GM12878 (cell line): Measurements from ENCODE around the gene HES2. TPM values are rescaled to one million over a fixed set of nuclear protein-coding genes. Genes with fewer than 3 reads are reported as not detected.

Experiments
- ATAC-seq: fragments of 200-7000 bp; cut with Tn5 transposase; 3 replicates; pipeline ENCODE4 v1.9.1; 2020; ENCODE audit warnings: mild to moderate bottlenecking, moderate library complexity
- Bru-seq: library from RNA; stranded (reverse); fragments of 400-500 nt; gene quantifications from one replicate; lab custom pipeline; 2021; lab: Mats Ljungman, UMichigan
- BruChase-seq, 2 experiments: library from RNA; stranded (reverse); fragments of 400-500 nt; gene quantifications; one replicate each; lab custom pipeline; 2021; lab: Mats Ljungman, UMichigan
- BruUV-seq: library from RNA; stranded (reverse); fragments of 400-500 nt; replicated peaks from 2 replicates; lab custom pipeline; 2021; lab: Mats Ljungman, UMichigan
- CTCF ChIA-PET: fragments of 300-600 bp; sonication (Branson Sonifier 250); formaldehyde crosslinking; extraction: SDS; loops from one replicate; lab custom pipeline; 2021; ENCODE audit warnings: inconsistent platforms; lab: Yijun Ruan, JAX
- POLR2A ChIA-PET: fragments of 350-600 bp; formaldehyde crosslinking; extraction: SDS; loops from one replicate; lab custom pipeline; 2021; ENCODE audit warnings: inconsistent platforms; lab: Charles Lee
- RAD21 ChIA-PET: fragments of 300-600 bp; sonication (Branson Sonifier 250); formaldehyde crosslinking; loops from one replicate; lab custom pipeline; 2023; ENCODE audit warnings: antibody characterized with exemption; ENCODE audit not compliant: unreplicated experiment; lab: Charles Lee
- SMC1A ChIA-PET: fragments of 300-600 bp; sonication (Branson Sonifier 250); formaldehyde crosslinking; loops from one replicate; lab custom pipeline; 2023; ENCODE audit not compliant: unreplicated experiment, uncharacterized antibody; lab: Charles Lee
- DNase-seq: peaks from one replicate; pipeline ENCODE4 v3.0.0-alpha.2; 2011; ENCODE audit warnings: low read depth, low spot score
- FAIRE-seq: peaks from 3 replicates; lab custom pipeline; 2011; peaks lifted over from hg19 to GRCh38; lab: Jason Lieb, UNC
- H2AFZ ChIP-seq: 2 replicates; pipeline ENCODE4 v1.6.0; 2011; ENCODE audit warnings: low read depth, low read length, control low read depth; ENCODE audit not compliant: control insufficient read depth
- H3K27ac ChIP-seq: 2 replicates; pipeline ENCODE4 v1.5.1; 2011; ENCODE audit warnings: control low read depth; ENCODE audit not compliant: control insufficient read depth, insufficient read depth
- H3K27me3 ChIP-seq, 2 experiments: replicated peaks in 1 of 2; 2 replicates each; pipeline versions ENCODE4 v1.6.0 to v1.6.1; 2011; ENCODE audit warnings: low read length in 1 of 2; ENCODE audit not compliant: control insufficient read depth in 2 of 2, insufficient read depth in 2 of 2
- H3K36me3 ChIP-seq, 2 experiments: 2 replicates each; pipeline ENCODE4 v1.5.1; 2011; ENCODE audit warnings: low read length in 1 of 2; ENCODE audit not compliant: control insufficient read depth in 2 of 2, insufficient read depth in 2 of 2
- H3K4me1 ChIP-seq: 2 replicates; pipeline ENCODE4 v1.6.1; 2011; ENCODE audit warnings: mild to moderate bottlenecking, low read length, moderate library complexity, mixed read lengths; ENCODE audit not compliant: control insufficient read depth, insufficient read depth
- H3K4me2 ChIP-seq: 2 replicates; pipeline ENCODE4 v1.6.0; 2011; ENCODE audit warnings: control low read depth; ENCODE audit not compliant: control insufficient read depth, insufficient read depth
- H3K4me3 ChIP-seq: fragments of 200-600 bp; sonication (generic); 2 replicates; pipeline ENCODE4 v1.5.1; 2016
- H3K79me2 ChIP-seq: 2 replicates; pipeline ENCODE4 v1.6.0; 2011; ENCODE audit warnings: low read length; ENCODE audit not compliant: control insufficient read depth, insufficient read depth
- H3K9ac ChIP-seq: 2 replicates; pipeline ENCODE4 v1.8.0; 2011; ENCODE audit warnings: low read length, control low read depth, mixed read lengths; ENCODE audit not compliant: control insufficient read depth, insufficient read depth
- H3K9me3 ChIP-seq: replicated peaks from 3 replicates; pipeline ENCODE4 v1.5.1; 2011; ENCODE audit warnings: mild to moderate bottlenecking, low read length; ENCODE audit not compliant: control insufficient read depth, insufficient read depth
- H4K20me1 ChIP-seq: 2 replicates; pipeline ENCODE4 v1.6.0; 2011; ENCODE audit not compliant: control insufficient read depth, insufficient read depth
- ESRRA ChIP-seq: IDR thresholded peaks from 2 replicates; pipeline ENCODE4 v1.6.1; 2012; ENCODE audit warnings: mild to moderate bottlenecking, low read length, improper control_type of control experiment
- FOS ChIP-seq: IDR thresholded peaks from 3 replicates; pipeline ENCODE4 v1.6.1; 2011; ENCODE audit warnings: borderline replicate concordance; ENCODE audit not compliant: insufficient read length; ENCODE audit errors: extremely low read depth
- FOXK2 ChIP-seq: fragments of 450-650 bp; IDR thresholded peaks from 2 replicates; pipeline ENCODE4 v1.6.1; 2017; ENCODE audit warnings: mild to moderate bottlenecking, moderate library complexity
- HDGF ChIP-seq: fragments of 450-650 bp; IDR thresholded peaks from 2 replicates; pipeline ENCODE4 v1.6.1; 2016; ENCODE audit warnings: antibody characterized with exemption
- RELB ChIP-seq: fragments of 450-650 bp; IDR thresholded peaks from 2 replicates; pipeline ENCODE4 v1.6.1; 2017; ENCODE audit warnings: low read depth, mild to moderate bottlenecking, moderate library complexity
- SUZ12 ChIP-seq: fragments of 200-600 bp; sonication (generic); IDR thresholded peaks from one replicate; pipeline ENCODE4 v1.6.1; 2018; ENCODE audit warnings: antibody characterized with exemption, mild to moderate bottlenecking; ENCODE audit not compliant: unreplicated experiment
- USF1 ChIP-seq: IDR thresholded peaks from 2 replicates; pipeline ENCODE4 v1.6.1; 2011; ENCODE audit warnings: borderline replicate concordance, low read depth, mild to moderate bottlenecking, moderate library complexity, mixed read lengths, low read length; ENCODE audit not compliant: insufficient read depth; ENCODE audit errors: extremely low read length
- whole genome bisulfite sequencing: methylation state at CpG from one replicate; pipeline ENCODE4 v1.1.6; 2016; ENCODE audit warnings: low lambda C conversion rate; ENCODE audit not compliant: insufficient replicate concordance, insufficient coverage; ENCODE audit errors: missing lambda C conversion rate; 5-methylcytosine and 5-hydroxymethylcytosine counted together
- in situ Hi-C: fragments of 300-500 bp; cut with MboI; formaldehyde crosslinking; loops from 9 replicates; pipeline ENCODE4 v1.14.3; 2018; ENCODE audit warnings: mixed read lengths
- intact Hi-C: fragments of 100-400 bp; cut with micrococcal nuclease; formaldehyde crosslinking; loops from one replicate; pipeline ENCODE4 v1.14.2; 2022; ENCODE audit not compliant: unreplicated experiment
- long read RNA-seq, 2 experiments: library from polyadenylated mRNA; unstranded; transcript quantifications; one replicate each; pipeline ENCODE4 v2.0.0, GENCODE V29; 2019 to 2020
- polyA minus RNA-seq, 3 experiments: library from RNA; depleted of rRNA, polyadenylated mRNA; stranded (reverse); fragments of >200 nt; gene quantifications; 2 replicates each; pipeline ENCODE4 v1.2.3, GENCODE V29; 2011
- polyA plus RNA-seq, 11 experiments: library from polyadenylated mRNA; depleted of rRNA in 4 of 11; unstranded in 6 of 11; stranded (reverse) in 5 of 11; fragments of >200 nt; fragmentation: Nextera tagmentation in 4 of 11; fragmentation: Illumina TruSeq in 1 of 11; extraction: Ambion mirVana in 4 of 11; extraction: Trizol in 1 of 11; gene quantifications; 1 replicate in 1 of 11; 2 replicates in 10 of 11; pipeline versions ENCODE4 v1.2.1 to v1.2.3, GENCODE V29; 2011 to 2016; ENCODE audit warnings: inconsistent platforms in 2 of 11, missing spikeins in 2 of 11, low read depth in 1 of 11
- total RNA-seq, 4 experiments: library from RNA; depleted of rRNA in 3 of 4; stranded (reverse); fragments of >200 nt in 3 of 4; fragmentation: Illumina TruSeq in 1 of 4; extraction: Trizol in 1 of 4; gene quantifications; 2 replicates each; pipeline versions ENCODE4 v1.2.1 to v1.2.3, GENCODE V29; 2013 to 2021
- TF ChIP-seq, protein P1 (sequence below): fragments of 450-650 bp; IDR thresholded peaks from 2 replicates; pipeline ENCODE4 v1.6.1; 2017; ENCODE audit warnings: mild to moderate bottlenecking

Gene HES2
- 0.38 and 0.49 TPM in 2 replicates for total RNA-seq (2013; cell fraction: nucleolus; rRNA removed)
- total RNA-seq (2014; rRNA removed) (0.16 and 0.28 TPM in 2 replicates), total RNA-seq (2014; rRNA removed; fragmentation: Illumina TruSeq; extraction: Trizol) (0.13 and 0.14 TPM in 2 replicates), total RNA-seq (2021) (0.32 and 1.0 TPM in 2 replicates), polyA plus RNA-seq (2011; rRNA removed) (0.23 and 0.27 TPM in 2 replicates), polyA plus RNA-seq (2014; fragmentation: Illumina TruSeq; extraction: Trizol) (0.13 and 0.16 TPM in 2 replicates), polyA plus RNA-seq (2014; fragmentation: Nextera tagmentation; extraction: Ambion mirVana) (under 1 TPM; 0.13 TPM), polyA plus RNA-seq (2014; rRNA removed) (0.16 and 0.49 TPM in 2 replicates), polyA plus RNA-seq (2016; fragmentation: Nextera tagmentation; extraction: Ambion mirVana) (1 to 10 TPM; 1.2 to 2.0 TPM), polyA minus RNA-seq (2011; rRNA and poly(A)+ RNA removed) (0.15 and 0.31 TPM in 2 replicates), Bru-seq, nascent RNA (percentile 34 among the genes with signal in this experiment), BruChase-seq, experiment 1, labeled RNA remaining after a 6-hour chase (percentile 26 among the genes with signal in this experiment), BruChase-seq, experiment 2, labeled RNA remaining after a 2-hour chase (percentile 37 among the genes with signal in this experiment)
- polyA plus RNA-seq (2011; ENCODE audit: low read depth), result 0.38 TPM
- polyA plus RNA-seq (2011; cell fraction: cytosol; rRNA removed), result 0.33 and 0.35 TPM in 2 replicates
- polyA plus RNA-seq (2011; cell fraction: nucleus; rRNA removed), result 0.26 and 0.43 TPM in 2 replicates
- polyA plus RNA-seq (2012), result 0.89 and 1.5 TPM in 2 replicates
- 0.62 TPM in 1 of 2 replicates, not detected in the other for polyA minus RNA-seq (2011; cell fraction: cytosol; rRNA and poly(A)+ RNA removed)
- polyA minus RNA-seq (2011; cell fraction: nucleus; rRNA and poly(A)+ RNA removed), result 0.12 and 0.57 TPM in 2 replicates
- long read RNA-seq, experiment 1, partial matches to known transcripts, result 0 of 1 reads
- long read RNA-seq, experiment 1, other reads (novel, unspliced or antisense), result 1 of 1 reads
- long read RNA-seq, experiment 2, result 0 reads

GRCh38 chr1:6419804-6420453 is at the start of gene HES2:
Gene HES2, minus strand, starts transcription at chr1:6419919. Its CDS starts 99 bp downstream, at chr1:6419820.
- DNase-seq (no peak), ATAC-seq (peak; percentile 50), FAIRE-seq (no peak)
- Histone ChIP-seq H3K27me3 (peaks cover 16 to 19% of the 10 kb centered on the region in 2 experiments; a peak in 3 of 4 replicates), H3K79me2 (no peaks in the 10 kb centered on the region), H3K4me2 (peak within 1 kb of the TSS; percentile 50), H2AFZ (no peak within 1 kb of the TSS), H3K36me3 (no peaks in the 10 kb centered on the region), H4K20me1 (no peaks in the 10 kb centered on the region; the same call in 1 of the 2 replicates), H3K4me1 (peaks cover 9% of the 10 kb centered on the region), H3K9ac (no peak within 1 kb of the TSS), H3K27ac (no peak within 1 kb of the TSS), H3K9me3 (no peaks in the 10 kb centered on the region), H3K4me3 (peak within 1 kb of the TSS; percentile 27; the same call in 1 of the 2 replicates)
- in situ Hi-C loops, result no loop called here
- ChIA-PET POLR2A (interaction anchor here (0.6 kb wide), 1 partner anchor 11 kb away, joined by 5 read pairs; no protein-coding TSS in a partner anchor), RAD21 (no interaction called here), SMC1A (no interaction called here), CTCF (interaction anchor here (10.9 kb wide), 1 partner anchor 21 kb away, joined by 137 read pairs; no protein-coding TSS in a partner anchor)
- TF ChIP-seq FOXK2 (no peak), RELB (no peak), FOS (no peak), ESRRA (no peak), SUZ12 (peak; percentile 74), HDGF (no peak), USF1 (no peak)
- TF ChIP-seq, protein P1, sequence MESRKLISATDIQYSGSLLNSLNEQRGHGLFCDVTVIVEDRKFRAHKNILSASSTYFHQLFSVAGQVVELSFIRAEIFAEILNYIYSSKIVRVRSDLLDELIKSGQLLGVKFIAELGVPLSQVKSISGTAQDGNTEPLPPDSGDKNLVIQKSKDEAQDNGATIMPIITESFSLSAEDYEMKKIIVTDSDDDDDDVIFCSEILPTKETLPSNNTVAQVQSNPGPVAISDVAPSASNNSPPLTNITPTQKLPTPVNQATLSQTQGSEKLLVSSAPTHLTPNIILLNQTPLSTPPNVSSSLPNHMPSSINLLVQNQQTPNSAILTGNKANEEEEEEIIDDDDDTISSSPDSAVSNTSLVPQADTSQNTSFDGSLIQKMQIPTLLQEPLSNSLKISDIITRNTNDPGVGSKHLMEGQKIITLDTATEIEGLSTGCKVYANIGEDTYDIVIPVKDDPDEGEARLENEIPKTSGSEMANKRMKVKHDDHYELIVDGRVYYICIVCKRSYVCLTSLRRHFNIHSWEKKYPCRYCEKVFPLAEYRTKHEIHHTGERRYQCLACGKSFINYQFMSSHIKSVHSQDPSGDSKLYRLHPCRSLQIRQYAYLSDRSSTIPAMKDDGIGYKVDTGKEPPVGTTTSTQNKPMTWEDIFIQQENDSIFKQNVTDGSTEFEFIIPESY, result no peak
- BruUV-seq, result no TSS peak
- intact Hi-C loops, result no loop called here
- WGBS, result 15% methylated on average over 41 of the region's 62 CpGs
